Smooth muscle cell (in vitro differentiated cells): ENCODE results near the gene PLCG2. TPM values are rescaled to one million over a fixed set of nuclear protein-coding genes. Genes with fewer than 3 reads are reported as not detected.

Experiments
- DNase-seq: peaks from one replicate; lab custom pipeline; 2025; ENCODE audit not compliant: unreplicated experiment; lab: John Stamatoyannopoulos, UW
- H2AFZ ChIP-seq: fragments of 200-600 bp; sonication (generic); 2 replicates; pipeline ENCODE4 v1.6.0; 2016; ENCODE audit warnings: antibody characterized with exemption, low read depth, mild to moderate bottlenecking
- H3F3A ChIP-seq: fragments of 200-600 bp; sonication (generic); 2 replicates; pipeline ENCODE4 v1.6.0; 2017; ENCODE audit warnings: antibody characterized with exemption, low read depth
- H3K27ac ChIP-seq: fragments of 200-600 bp; sonication (generic); 2 replicates; pipeline ENCODE4 v1.5.1; 2016; ENCODE audit warnings: low read depth, mild to moderate bottlenecking
- H3K27me3 ChIP-seq: fragments of 200-600 bp; sonication (generic); 2 replicates; pipeline ENCODE4 v1.6.1; 2016; ENCODE audit warnings: low read depth, mild to moderate bottlenecking
- H3K36me3 ChIP-seq: fragments of 200-600 bp; sonication (generic); 2 replicates; pipeline ENCODE4 v1.5.1; 2016; ENCODE audit warnings: low read depth
- H3K4me1 ChIP-seq: fragments of 200-600 bp; sonication (generic); 2 replicates; pipeline ENCODE4 v1.5.1; 2016; ENCODE audit warnings: low read depth
- H3K4me2 ChIP-seq: fragments of 200-600 bp; sonication (generic); 2 replicates; pipeline ENCODE4 v1.6.0; 2016; ENCODE audit warnings: mild to moderate bottlenecking
- H3K4me3 ChIP-seq: fragments of 200-600 bp; sonication (generic); 2 replicates; pipeline ENCODE4 v1.5.1; 2016; ENCODE audit warnings: mild to moderate bottlenecking
- H3K79me2 ChIP-seq: fragments of 200-600 bp; sonication (generic); 2 replicates; pipeline ENCODE4 v1.6.0; 2016; ENCODE audit warnings: low read depth, mild to moderate bottlenecking
- H3K9ac ChIP-seq: fragments of 200-600 bp; sonication (generic); 2 replicates; pipeline ENCODE4 v1.6.0; 2016; ENCODE audit warnings: low read depth
- H3K9me3 ChIP-seq: fragments of 200-600 bp; sonication (generic); replicated peaks from 2 replicates; pipeline ENCODE4 v1.5.1; 2016; ENCODE audit warnings: low read depth
- H4K20me1 ChIP-seq: fragments of 200-600 bp; sonication (generic); 2 replicates; pipeline ENCODE4 v1.6.0; 2016; ENCODE audit warnings: low read depth
- CTCF ChIP-seq: fragments of 200-600 bp; sonication (generic); IDR thresholded peaks from 2 replicates; pipeline ENCODE4 v1.5.1; 2017; ENCODE audit warnings: borderline replicate concordance, mild to moderate bottlenecking, antibody characterized with exemption; ENCODE audit not compliant: insufficient read depth, poor library complexity, severe bottlenecking
- WGBS: methylation state at CpG from one replicate; pipeline ENCODE4 v1.1.7; 2016; ENCODE audit warnings: low lambda C conversion rate; 5-methylcytosine and 5-hydroxymethylcytosine counted together
- polyA plus RNA-seq: library from polyadenylated mRNA; unstranded; fragments of >200 nt; fragmentation: Nextera tagmentation; extraction: Ambion mirVana; gene quantifications from 2 replicates; pipeline ENCODE4 v1.2.1, GENCODE V29; 2016
- total RNA-seq: library from RNA; depleted of rRNA; stranded (reverse); fragments of >200 nt; gene quantifications from 2 replicates; pipeline ENCODE4 v1.2.3, GENCODE V29; 2014

Gene PLCG2
- total and polyA plus RNA-seq, 2 experiments from 2014 or later = 1.7 TPM; not detected in 1

GRCh38 chr16:81731649-81732048, 47.4 kb upstream of the PLCG2 start:
- WGBS = 74% methylated on average over 8 of the region's 8 CpGs
- Histone ChIP-seq H3K36me3 (no peaks in the 10 kb centered on the region), H3K4me1 (peaks cover 7% of the 10 kb centered on the region), H3K27ac (no peak overlapping the region), H3K4me3 (no peak overlapping the region), H4K20me1 (no peaks in the 10 kb centered on the region), H3K79me2 (no peaks in the 10 kb centered on the region), H3K27me3 (no peaks in the 10 kb centered on the region), H3F3A (peaks cover 10% of the 10 kb centered on the region), H3K4me2 (no peak overlapping the region), H3K9me3 (no peaks in the 10 kb centered on the region), H3K9ac (no peak overlapping the region), H2AFZ (no peak overlapping the region)
- no peak for TF ChIP-seq CTCF
- DNase-seq = no peak

GRCh38 chr16:81732699-81733098, 46.4 kb upstream of the PLCG2 start:
- Histone ChIP-seq H3K9ac (no peak overlapping the region), H3K9me3 (no peaks in the 10 kb centered on the region), H3K4me2 (no peak overlapping the region), H3K27me3 (no peaks in the 10 kb centered on the region), H3K36me3 (no peaks in the 10 kb centered on the region), H3F3A (peaks cover 10% of the 10 kb centered on the region), H3K27ac (no peak overlapping the region), H3K79me2 (no peaks in the 10 kb centered on the region), H3K4me3 (no peak overlapping the region), H2AFZ (no peak overlapping the region), H3K4me1 (peaks cover 7% of the 10 kb centered on the region), H4K20me1 (no peaks in the 10 kb centered on the region)
- 83% methylated on average over 1 of the region's 1 CpG for WGBS
- TF ChIP-seq CTCF = no peak
- DNase-seq = no peak

- 80% methylated on average over 1 of the region's 1 CpG for WGBS
- peaks cover 7% of the 10 kb centered on the region for H3K4me1 ChIP-seq
Observed at GRCh38 chr16:81733295-81733694, 45.8 kb upstream of the PLCG2 start.

More at GRCh38 chr16:81733295-81733694, 45.8 kb upstream of the PLCG2 start:
- Histone ChIP-seq H3K27ac (no peak overlapping the region), H3K36me3 (no peaks in the 10 kb centered on the region), H3K79me2 (no peaks in the 10 kb centered on the region), H3K27me3 (no peaks in the 10 kb centered on the region), H3K9ac (no peak overlapping the region), H2AFZ (no peak overlapping the region), H3K4me3 (no peak overlapping the region), H3K4me2 (no peak overlapping the region), H4K20me1 (no peaks in the 10 kb centered on the region), H3K9me3 (no peaks in the 10 kb centered on the region), H3F3A (peaks cover 10% of the 10 kb centered on the region)
- DNase-seq = no peak
- TF ChIP-seq CTCF = no peak
